Fibroblast of mammary gland (primary cell): ENCODE data around the gene ARVCF.

ENCODE experiments used
- DNase-seq: peaks from one replicate; pipeline ENCODE4 v3.0.0-alpha.2; 2010; ENCODE audit warnings: low read depth
- H3K4me3 ChIP-seq: 2 replicates; pipeline ENCODE4 v1.5.1; 2011; ENCODE audit warnings: low read depth, mild to moderate bottlenecking, low read length, moderate library complexity; ENCODE audit not compliant: control insufficient read depth
- CTCF ChIP-seq: conservative IDR thresholded peaks from 2 replicates; pipeline ENCODE4 v1.5.1; 2011; ENCODE audit warnings: low read depth, low read length, inconsistent platforms; ENCODE audit not compliant: control insufficient read depth, insufficient read depth

ARVCF gene

GRCh38 chr22:19943082-19944026 is 73.3 kb downstream of the ARVCF start:
- peak overlapping the region; percentile 84 for H3K4me3 ChIP-seq
- TF ChIP-seq CTCF = peak; percentile 16
- peak; percentile 90 for DNase-seq

GRCh38 chr22:19942157-19943081 is 74.2 kb downstream of the ARVCF start:
- TF ChIP-seq CTCF = no peak
- peak; percentile 58 for DNase-seq
- peak overlapping the region; percentile 84 for H3K4me3 ChIP-seq

GRCh38 chr22:19941365-19942082 is 75.1 kb downstream of the ARVCF start, which contains the start of the genes COMT and TXNRD2:
TSS of gene COMT (plus strand) at chr22:19941772. CDS start at chr22:19962527, 20,755 bp downstream.
TSS of gene TXNRD2 (minus strand) at chr22:19941818. CDS start at chr22:19941803, 15 bp downstream.
- no peak for TF ChIP-seq CTCF
- peak; percentile 52 for DNase-seq
- peak within 1 kb of the TSS; percentile 84 for H3K4me3 ChIP-seq

- DNase-seq = no peak
- H3K4me3 ChIP-seq = peak overlapping the region; percentile 84
- no peak for TF ChIP-seq CTCF
Observed at GRCh38 chr22:19940536-19941364, 75.9 kb downstream of the ARVCF start.

- no peak for TF ChIP-seq CTCF
- no peak for DNase-seq
Observed at GRCh38 chr22:19937616-19938473, 78.8 kb downstream of the ARVCF start.

More at GRCh38 chr22:19937616-19938473, 78.8 kb downstream of the ARVCF start:
- no peak overlapping the region for H3K4me3 ChIP-seq
